Measurements from ENCODE around the gene ELSPBP1.
"Not testable (repeated sequence)": the region's sequence is repeated elsewhere in the genome, so short reads cannot be mapped to it uniquely, and the experiment has no call there.

ELSPBP1 gene

DNA sequence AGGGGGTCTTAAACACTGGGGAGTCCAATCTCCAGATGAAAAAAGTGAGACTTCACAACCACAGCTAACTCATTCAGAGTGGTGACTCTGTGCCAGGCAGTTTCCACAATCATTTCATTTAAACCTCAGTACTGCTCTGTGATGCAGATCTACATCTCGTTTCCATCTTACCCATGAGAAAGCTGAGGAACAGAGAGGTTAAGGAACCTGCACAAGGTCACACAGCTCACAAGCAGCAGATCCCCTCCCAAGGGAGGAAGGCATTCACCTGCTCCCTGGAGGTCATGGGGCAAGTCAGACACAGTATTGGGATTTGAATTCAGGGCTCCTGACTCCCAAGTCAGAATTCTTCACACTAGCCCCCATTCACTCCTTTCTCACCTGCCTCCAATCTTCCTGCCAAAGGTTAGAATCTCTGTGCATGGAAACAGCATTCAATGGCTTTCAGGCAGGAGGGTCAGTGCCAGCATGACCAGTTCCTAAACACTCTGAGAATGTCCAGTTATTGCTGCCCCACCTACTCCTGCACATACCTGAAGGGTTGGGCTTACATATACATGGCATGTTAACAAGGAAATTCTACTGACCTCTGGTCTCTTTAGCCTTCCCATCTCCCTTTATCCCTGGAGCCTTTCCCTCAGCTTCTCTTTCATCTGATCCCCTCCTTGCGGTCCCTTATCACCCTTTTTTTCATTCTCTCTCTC, 47.6 kb downstream of the ELSPBP1 start:
- no peak for DNase-seq (ENCODE audit: low read depth in 2 of 2)

DNA sequence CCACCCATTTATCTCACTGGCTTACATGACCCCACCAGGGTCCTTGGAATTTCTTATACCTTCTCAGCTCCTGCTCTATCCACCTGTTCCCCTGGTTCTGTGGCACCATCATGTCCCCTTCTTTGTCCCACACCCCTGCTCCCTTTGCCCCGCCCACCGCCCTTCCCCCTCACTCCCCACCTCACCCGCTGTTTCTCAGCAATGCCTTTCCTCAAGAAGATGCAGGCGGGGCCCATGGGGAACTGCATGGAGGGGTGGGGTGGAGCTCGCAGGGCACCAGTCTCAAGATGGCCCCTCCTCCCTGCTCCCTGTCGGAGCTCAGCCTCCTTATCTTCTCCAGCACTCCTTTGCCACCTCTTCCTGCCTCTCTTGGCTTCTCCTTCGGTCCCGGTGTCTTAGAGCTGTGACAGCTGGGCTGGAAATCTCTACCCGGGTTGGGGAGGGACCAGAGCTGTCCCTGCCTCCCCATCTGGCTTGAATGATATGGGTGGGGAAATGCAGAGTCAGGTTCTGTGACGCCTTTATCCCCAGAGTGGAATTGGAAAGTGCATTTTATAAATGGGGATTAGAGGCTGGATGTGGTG, 49.3 kb downstream of the ELSPBP1 start, which contains the start of gene CABP5:
TSS of gene CABP5 (minus strand) at position 405 of the 584 bp plus-strand sequence. CDS start at position 248, 157 bp downstream.
- DNase-seq (ENCODE audit: low read depth in 2 of 2), result no peak

DNA sequence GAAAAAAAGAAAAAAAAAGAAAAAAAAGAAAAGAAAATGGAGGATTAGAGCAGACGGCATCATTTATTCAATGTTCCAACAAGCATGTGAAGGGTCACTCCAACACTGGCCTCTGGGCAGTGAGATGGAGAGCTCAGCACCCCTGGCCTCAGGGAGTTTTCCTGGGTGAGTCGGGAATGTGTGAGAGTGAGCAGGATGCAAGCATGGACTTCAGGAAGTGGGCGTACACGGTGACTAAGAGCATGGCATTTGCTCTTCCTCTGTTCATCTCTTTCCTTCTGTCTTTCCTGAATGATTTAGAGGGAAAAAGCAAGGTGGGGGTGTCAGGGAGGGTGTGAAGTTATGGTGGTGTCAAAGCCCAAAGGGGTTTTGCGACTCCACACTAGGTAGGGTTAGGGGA, 50.1 kb downstream of the ELSPBP1 start:
- DNase-seq (ENCODE audit: low read depth in 2 of 2), result no peak

DNA sequence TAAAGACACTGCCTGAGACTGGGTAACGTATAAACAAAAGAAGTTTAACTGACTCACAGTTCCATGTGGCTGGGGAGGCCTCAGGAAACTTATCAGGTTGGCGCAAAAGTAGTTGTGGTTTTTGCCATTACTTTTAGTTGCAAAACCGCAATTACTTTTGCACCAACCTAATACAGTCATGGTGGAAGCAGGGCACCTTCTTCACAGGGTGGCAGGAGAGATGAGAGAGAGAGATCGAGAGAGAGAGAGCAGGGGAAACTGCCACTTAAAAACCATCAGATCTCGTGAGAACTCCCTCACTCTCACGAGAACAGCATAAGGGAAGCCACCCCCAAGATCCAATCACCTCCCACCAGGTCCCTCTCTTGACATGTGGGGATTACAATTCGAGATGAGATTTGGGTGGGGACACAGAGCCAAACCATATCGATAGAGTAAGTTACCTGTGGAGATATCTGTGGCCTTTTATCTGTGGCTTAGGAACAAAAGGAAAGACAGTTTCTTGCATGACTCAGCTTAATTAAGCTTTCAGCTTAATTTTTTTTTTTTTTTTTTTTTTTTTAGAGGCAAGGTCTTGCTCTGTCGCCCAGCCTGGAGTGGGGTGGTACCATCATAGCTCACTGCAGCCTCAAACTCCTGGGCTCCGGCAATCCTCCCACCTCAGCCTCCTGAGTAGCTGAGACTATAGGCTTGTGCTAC, 57.1 kb downstream of the ELSPBP1 start:
- no peak for DNase-seq (ENCODE audit: low read depth in 2 of 2)

DNA sequence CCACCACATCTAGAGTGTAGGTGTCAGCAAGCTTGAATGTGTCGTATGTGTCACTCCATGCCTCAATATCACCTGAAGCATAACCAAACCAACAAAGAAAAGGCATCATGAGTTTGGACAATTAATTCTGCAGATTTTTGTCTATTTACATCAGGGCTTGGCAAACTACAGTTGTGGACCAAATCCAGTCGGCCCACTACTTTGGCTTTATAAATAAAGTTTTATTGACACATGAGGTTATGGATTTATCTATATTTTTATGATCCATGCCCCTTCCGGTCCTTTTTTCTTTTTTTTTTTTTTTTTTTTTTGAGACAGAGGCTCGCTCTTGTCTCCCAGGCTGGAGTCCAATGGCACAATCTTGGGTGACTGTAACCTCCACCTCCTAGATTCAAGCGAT, 58.6 kb downstream of the ELSPBP1 start:
- no peak for DNase-seq (ENCODE audit: low read depth in 2 of 2)

DNA sequence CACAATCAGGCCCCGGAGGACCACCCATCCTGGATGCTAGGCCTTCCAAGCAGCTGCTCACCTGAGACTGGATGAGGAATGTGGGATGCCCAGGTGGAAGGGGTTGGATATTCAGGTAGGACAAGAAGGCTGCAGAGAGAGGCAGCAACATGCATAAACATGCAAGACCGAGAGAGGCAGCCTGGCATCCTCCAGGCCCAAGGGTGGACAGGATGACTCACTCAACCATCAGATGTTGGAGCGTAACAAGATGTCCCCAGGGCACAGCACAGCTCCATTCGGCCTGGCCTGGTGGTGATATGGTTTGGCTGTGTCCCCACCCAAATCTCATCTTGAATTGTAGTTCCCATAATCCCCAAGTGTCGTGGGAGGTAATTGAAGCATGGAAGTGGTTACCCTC, 59.4 kb downstream of the ELSPBP1 start:
- DNase-seq (ENCODE audit: low read depth in 2 of 2), result no peak

DNA sequence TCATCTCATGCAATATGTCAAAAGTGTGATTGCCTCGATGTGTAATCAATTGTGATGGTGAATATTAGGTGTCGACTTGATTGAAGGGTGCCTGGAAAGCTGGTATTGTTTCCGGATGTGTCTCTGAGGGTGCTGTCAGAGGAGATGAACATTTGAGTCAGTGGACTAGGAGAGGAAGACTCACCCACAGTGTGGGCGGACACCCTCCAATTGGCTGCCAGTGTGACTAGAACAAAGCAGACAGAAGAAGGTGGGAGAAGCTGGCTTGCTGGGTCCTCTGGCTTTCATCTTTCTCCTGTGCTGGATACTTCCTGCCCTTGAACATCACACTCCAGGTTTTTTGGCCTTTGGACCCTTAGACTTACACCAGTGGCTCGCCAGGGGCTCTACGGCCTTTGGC, 64.9 kb downstream of the ELSPBP1 start:
- no peak for DNase-seq (ENCODE audit: low read depth in 2 of 2)

DNA sequence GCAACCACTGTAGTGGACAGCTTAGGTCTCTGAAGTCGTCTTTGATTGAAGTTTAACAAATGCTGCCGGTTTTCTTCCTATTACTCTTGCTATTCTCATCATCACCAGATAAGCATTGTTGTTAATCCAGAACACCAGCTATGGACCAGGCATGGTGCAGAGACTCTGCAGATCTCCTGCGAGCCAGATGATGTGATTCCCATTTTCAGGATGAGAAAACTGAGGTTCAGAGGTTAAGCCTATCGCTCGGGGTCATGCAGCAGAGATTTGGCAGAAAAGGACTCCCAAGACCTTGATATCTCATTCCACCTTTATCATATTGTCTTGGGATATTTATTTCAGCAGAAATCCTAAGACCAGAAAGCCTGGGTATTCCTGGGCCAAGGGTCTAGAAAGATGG, 65.9 kb downstream of the ELSPBP1 start:
- no peak for DNase-seq (ENCODE audit: low read depth in 2 of 2)

DNA sequence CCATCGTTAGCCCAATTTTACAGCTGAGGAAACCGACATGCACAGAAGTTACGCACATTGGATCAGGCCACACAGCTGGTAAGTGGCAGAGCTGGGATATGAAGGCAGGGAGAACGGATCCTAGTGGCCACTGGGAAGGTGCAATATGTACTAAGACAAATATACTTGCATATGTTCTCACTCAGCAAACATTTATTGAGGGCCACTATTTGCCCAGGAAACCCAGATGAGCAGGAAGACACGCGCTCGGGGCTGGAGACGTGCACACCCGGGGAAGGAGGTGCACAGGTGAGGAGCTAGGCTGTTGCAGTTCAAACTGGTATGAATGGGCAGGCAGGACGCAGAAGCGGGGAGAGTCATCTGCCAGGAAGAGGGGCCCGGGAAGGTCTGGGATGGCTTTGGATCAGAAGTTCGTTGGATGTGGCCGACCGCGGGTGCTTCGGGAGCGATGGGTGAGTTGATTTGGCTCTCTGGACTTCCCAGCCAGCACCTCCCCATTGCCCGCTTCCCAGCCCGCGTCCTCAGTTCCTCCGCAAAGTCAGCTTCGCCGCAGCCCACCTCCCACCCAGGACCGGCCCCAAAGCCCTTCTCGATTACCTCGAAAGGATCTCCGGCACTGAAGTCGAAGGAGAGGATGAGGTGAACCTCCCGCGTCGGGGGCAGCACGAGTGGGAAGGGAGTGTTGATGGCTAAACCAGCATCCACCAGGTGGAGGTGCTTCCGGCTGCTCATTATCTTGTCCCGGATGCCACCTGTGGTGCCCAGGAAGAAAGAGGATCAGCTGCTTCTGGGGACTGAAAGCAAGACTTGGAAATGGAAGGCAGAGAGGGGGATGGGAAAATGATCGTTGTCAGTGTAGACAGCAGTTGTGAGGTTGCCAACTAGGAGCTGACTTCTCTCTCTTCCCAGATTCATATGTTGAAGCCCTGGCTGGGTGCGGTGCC, 67.2 kb downstream of the ELSPBP1 start:
- no peak for DNase-seq (ENCODE audit: low read depth in 2 of 2)

DNA sequence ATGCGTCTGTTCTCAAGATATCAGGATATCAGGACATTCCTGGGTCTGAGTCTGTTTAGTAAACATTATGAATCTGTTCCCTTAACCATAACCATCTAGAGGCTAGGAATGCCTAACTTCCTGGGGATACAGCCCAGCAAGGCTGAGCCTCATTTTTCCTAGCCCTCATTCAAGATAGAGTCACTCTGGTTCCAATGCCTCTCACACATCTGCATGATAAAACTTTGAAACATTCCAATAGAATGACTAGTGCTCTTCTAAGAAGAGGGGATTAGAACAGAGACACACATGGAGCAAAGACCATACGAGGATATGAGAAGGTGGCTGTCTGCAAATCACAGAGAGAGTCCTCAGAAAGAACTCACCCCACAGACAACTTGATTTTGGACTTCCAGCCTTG, 70.1 kb downstream of the ELSPBP1 start:
- no peak for DNase-seq (ENCODE audit: low read depth in 2 of 2)

DNA sequence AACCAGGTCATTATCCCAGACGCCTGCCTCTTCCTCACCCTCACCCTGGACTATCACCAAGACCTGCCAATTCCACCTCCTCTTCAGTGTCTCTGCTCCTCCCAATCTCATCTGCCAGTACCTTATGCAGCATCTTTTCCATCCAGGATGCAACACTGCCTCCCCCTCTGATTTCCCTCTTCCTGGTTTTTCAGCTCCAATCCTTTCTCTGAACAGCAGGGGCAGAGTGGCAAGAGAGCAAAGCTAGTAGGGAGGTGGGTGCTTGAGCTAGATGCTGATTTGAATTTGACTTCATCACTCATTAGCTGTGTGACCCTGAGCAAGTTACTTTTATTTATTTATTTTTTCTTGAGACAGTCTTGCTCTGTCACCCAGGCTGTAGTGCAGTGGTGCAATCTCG, 75.0 kb downstream of the ELSPBP1 start:
- no peak for DNase-seq (ENCODE audit: low read depth in 2 of 2)

DNA sequence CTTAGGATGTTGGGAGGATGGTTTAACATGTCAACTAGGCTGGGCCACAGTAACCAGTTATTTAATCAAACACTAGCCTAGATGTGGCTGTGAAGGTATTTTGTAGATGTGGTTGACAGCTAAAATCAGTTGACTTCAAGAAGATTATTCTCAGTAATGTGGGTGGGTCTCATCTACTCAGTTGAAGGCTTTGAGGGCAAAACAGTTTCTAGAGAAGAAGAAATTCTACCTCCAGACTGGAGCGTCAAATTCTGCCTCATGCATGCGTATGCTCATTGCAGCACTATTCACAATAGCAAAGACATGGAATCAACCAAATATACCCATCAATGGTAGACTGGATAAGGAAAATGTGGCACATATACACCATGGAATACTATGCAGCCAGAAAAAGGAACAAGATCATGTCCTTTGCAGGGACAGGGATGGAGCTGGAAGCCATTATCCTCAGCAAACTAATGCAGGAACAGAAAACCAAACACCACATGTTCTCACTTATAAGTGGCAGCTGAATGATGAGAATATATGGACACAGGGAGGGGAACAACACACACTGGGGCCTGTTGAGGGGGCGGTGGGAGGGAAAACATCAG, 75.8 kb downstream of the ELSPBP1 start:
- DNase-seq (ENCODE audit: low read depth in 2 of 2), result not testable (repeated sequence)
